Raji (cell line): Measurements from ENCODE around the gene GUCA1C.

Experiments used
- POLR2A ChIP-seq: IDR thresholded peaks from 2 replicates; pipeline ENCODE4 v1.6.1; 2011; ENCODE audit warnings: low read depth, low read length, control low read depth; ENCODE audit not compliant: insufficient read depth

GUCA1C gene, protein sequence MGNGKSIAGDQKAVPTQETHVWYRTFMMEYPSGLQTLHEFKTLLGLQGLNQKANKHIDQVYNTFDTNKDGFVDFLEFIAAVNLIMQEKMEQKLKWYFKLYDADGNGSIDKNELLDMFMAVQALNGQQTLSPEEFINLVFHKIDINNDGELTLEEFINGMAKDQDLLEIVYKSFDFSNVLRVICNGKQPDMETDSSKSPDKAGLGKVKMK

DNA sequence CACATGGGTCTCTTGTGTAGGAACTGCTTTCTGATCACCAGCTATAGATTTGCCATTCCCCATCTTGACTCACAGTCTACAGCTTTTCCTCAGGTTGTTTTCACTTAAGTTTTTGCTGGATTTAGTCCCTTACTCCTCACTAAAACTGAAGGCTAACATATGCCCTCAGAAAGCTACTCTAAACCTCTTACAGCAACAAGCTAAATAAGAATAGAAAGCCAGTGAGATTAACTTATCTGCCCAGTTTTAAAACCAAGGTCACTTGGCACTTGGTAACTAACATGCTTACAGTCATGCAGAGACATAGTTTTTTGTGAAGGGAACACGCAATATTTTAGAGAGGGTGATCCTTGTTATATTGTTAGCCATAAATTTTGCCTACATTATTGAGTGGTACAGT, at the start of gene GUCA1C:
Gene GUCA1C (minus strand): TSS at position 180 of the 400 bp plus-strand sequence. CDS start 117 bp downstream, at position 63.
- no peak for TF ChIP-seq POLR2A

- TF ChIP-seq POLR2A, result no peak
These were observed 44.8 kb upstream of the GUCA1C start for GRCh38 chr3:108998436-108998835.

GRCh38 chr3:108985844-108986243, 32.2 kb upstream of the GUCA1C start:
- TF ChIP-seq POLR2A, result no peak

DNA sequence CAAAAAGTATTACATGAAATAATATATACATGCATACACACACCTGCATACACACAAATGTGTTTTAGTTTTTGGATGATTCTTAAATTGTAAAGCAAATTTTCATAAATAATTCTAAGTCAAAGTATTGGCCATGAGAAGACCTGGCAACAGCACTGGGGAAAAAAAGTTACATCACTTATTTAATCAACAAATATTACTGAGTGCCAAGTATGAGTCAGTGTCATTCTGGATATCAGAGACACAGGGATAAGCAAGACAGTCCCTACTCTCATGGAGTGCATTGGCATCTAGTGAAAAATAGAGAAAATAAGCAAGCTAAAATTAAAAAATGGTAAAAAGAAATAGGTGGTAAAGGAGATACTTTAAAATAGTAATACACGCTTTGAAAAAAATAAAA, 29.4 kb upstream of the GUCA1C start:
- TF ChIP-seq POLR2A, result no peak

DNA sequence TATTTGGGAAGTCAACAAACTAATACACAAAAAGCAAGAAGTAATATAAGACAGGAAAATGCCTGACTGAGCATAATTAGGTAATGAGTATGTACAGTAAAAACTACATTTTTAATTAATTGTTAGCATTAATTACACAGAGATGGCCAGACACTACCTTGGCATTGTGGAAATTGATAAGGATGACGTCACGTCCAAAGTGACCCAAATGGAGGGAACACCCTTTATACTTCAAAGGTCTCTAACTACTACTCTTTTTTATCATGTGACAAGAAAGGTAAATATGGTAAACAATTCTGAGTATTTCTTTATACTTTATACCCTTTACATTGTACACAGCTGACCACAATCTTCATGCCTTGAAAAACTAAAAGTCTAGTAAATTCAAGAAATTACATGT, 22.4 kb upstream of the GUCA1C start:
- TF ChIP-seq POLR2A, result no peak

DNA sequence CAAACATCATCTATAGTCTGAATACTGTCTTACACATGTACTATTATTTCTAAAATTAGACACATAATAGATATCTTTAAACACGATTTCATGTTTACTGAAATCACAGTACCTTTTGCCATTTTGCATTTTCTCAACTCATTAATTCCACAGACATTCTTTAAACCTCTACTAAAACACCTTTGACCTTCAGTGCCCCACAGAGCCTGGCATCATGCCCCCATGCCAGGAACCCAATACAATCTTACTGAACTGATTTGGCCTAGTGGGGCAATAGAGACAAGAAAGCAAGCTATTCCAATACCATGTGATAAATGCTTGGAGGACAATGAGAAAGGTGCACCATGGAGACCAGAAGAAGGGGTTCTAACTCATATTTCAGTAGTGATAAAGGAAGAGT, 19.3 kb upstream of the GUCA1C start:
- no peak for TF ChIP-seq POLR2A

DNA sequence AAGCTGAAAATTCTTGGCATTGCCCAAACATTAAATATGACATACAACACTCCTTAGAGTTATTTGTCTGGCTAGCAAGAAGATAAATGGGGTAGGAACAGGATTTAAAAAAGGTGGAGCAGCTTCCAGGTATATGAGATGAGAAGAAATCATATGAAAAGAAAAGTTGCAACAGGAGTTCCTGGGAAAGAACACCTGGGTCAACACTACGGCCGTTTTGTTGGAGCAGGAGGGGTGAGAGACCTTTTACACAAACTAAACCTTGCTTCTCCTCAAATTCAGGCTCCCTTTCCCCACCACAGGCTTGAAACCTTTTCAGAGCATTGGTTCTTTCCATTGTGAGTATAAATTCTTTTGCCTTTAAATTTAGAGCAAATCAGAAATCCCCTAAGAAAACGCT, 18.8 kb upstream of the GUCA1C start:
- TF ChIP-seq POLR2A, result no peak

DNA sequence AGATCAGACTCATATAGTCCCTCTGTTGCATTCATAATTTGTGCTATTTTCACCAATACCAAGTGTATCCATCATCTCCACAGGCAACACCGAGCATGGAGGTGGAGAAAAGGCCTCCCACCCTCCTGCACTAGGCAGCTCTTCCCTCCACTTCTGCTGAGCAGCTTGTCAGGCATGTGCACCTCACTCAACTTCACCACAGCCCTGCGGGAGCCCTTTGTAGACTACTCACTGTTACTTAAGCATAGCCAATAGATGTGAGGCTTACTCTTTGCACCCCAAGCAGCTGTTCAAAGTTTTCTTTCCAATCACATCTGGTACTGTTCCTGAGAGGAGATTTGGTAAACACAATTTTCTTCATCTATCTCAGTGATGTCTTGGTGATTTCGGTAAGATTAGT, 16.9 kb upstream of the GUCA1C start:
- TF ChIP-seq POLR2A, result no peak

DNA sequence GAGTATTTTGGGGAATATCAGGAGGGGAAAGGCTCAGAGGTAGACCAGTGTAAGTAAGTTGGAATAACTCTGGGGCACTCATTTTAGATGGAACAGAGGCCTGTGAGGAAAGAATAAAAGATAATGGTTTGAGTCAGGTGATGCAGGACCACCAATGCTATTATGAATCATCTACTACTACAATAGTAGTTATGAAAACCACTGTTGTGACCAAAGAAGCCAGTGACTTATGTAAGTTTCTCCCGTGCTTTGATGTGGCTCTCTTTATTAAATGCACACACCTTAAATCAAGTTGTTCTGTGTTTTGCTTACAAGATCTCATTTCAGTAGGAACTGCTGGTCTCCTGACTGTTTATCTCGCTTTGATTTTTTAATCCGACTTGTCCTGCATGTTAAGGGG, 13.1 kb upstream of the GUCA1C start:
- TF ChIP-seq POLR2A, result no peak

GRCh38 chr3:108959017-108959416, 5.3 kb upstream of the GUCA1C start:
- no peak for TF ChIP-seq POLR2A

- no peak for TF ChIP-seq POLR2A
These were observed 469 bp downstream of the GUCA1C start for GRCh38 chr3:108953210-108953609.

DNA sequence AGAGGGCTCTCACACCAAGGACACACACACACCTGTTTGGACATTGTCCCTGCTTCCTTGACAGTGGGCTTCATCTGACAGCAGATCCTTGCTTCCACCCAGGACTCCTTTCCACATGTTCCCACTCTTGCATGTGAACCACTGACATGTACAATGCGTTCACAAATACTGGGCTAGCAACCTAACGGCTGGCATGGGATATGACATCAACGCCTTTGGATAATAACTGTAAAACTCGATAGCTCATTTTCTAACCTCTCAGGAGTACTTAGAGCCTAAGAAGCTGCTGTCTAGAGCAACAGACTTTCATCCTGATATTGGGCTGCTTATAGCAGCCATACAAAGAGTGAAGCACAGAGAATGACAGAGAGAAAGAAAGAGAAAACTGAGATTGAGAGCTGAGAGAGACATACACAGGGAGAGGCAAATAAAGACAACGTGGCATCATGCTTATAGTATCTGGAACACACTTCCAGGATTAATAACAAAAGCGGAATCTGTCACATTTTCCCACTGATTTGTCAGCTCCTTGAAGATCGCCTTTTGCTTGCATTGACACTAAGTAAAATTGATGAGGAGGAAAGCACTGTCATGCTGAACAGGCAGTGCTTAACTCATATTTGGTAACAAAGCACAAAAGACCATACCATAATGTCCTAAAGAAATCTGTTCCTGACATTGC, 1.7 kb downstream of the GUCA1C start:
- TF ChIP-seq POLR2A, result no peak

- no peak for TF ChIP-seq POLR2A
These were observed 5.8 kb downstream of the GUCA1C start for GRCh38 chr3:108947855-108948254.

GRCh38 chr3:108946292-108947285, 7.1 kb downstream of the GUCA1C start:
- TF ChIP-seq POLR2A, result no peak

GRCh38 chr3:108940568-108941263, 13.0 kb downstream of the GUCA1C start:
- TF ChIP-seq POLR2A, result no peak
